GM12878 (cell line): ENCODE measurements around the gene CXCL12. TPM values are rescaled to one million over a fixed set of nuclear protein-coding genes. Genes with fewer than 3 reads are reported as not detected.

Experiments
- ATAC-seq: fragments of 200-7000 bp; cut with Tn5 transposase; 3 replicates; pipeline ENCODE4 v1.9.1; 2020; ENCODE audit warnings: mild to moderate bottlenecking, moderate library complexity
- BruUV-seq: library from RNA; stranded (reverse); fragments of 400-500 nt; replicated peaks from 2 replicates; lab custom pipeline; 2021; lab: Mats Ljungman, UMichigan
- CTCF ChIA-PET: fragments of 300-600 bp; sonication (Branson Sonifier 250); formaldehyde crosslinking; extraction: SDS; loops from one replicate; lab custom pipeline; 2021; ENCODE audit warnings: inconsistent platforms; lab: Yijun Ruan, JAX
- POLR2A ChIA-PET: fragments of 350-600 bp; formaldehyde crosslinking; extraction: SDS; loops from one replicate; lab custom pipeline; 2021; ENCODE audit warnings: inconsistent platforms; lab: Charles Lee
- RAD21 ChIA-PET: fragments of 300-600 bp; sonication (Branson Sonifier 250); formaldehyde crosslinking; loops from one replicate; lab custom pipeline; 2023; ENCODE audit warnings: antibody characterized with exemption; ENCODE audit not compliant: unreplicated experiment; lab: Charles Lee
- SMC1A ChIA-PET: fragments of 300-600 bp; sonication (Branson Sonifier 250); formaldehyde crosslinking; loops from one replicate; lab custom pipeline; 2023; ENCODE audit not compliant: unreplicated experiment, uncharacterized antibody; lab: Charles Lee
- DNase-seq: peaks from one replicate; pipeline ENCODE4 v3.0.0-alpha.2; 2011; ENCODE audit warnings: low read depth, low spot score
- FAIRE-seq: peaks from 3 replicates; lab custom pipeline; 2011; peaks lifted over from hg19 to GRCh38; lab: Jason Lieb, UNC
- H2AFZ ChIP-seq: 2 replicates; pipeline ENCODE4 v1.6.0; 2011; ENCODE audit warnings: low read depth, low read length, control low read depth; ENCODE audit not compliant: control insufficient read depth
- H3K27ac ChIP-seq: 2 replicates; pipeline ENCODE4 v1.5.1; 2011; ENCODE audit warnings: control low read depth; ENCODE audit not compliant: control insufficient read depth, insufficient read depth
- H3K27me3 ChIP-seq, 2 experiments: replicated peaks in 1 of 2; 2 replicates each; pipeline versions ENCODE4 v1.6.0 to v1.6.1; 2011; ENCODE audit warnings: low read length in 1 of 2; ENCODE audit not compliant: control insufficient read depth in 2 of 2, insufficient read depth in 2 of 2
- H3K36me3 ChIP-seq, 2 experiments: 2 replicates each; pipeline ENCODE4 v1.5.1; 2011; ENCODE audit warnings: low read length in 1 of 2; ENCODE audit not compliant: control insufficient read depth in 2 of 2, insufficient read depth in 2 of 2
- H3K4me1 ChIP-seq: 2 replicates; pipeline ENCODE4 v1.6.1; 2011; ENCODE audit warnings: mild to moderate bottlenecking, low read length, moderate library complexity, mixed read lengths; ENCODE audit not compliant: control insufficient read depth, insufficient read depth
- H3K4me2 ChIP-seq: 2 replicates; pipeline ENCODE4 v1.6.0; 2011; ENCODE audit warnings: control low read depth; ENCODE audit not compliant: control insufficient read depth, insufficient read depth
- H3K4me3 ChIP-seq: fragments of 200-600 bp; sonication (generic); 2 replicates; pipeline ENCODE4 v1.5.1; 2016
- H3K79me2 ChIP-seq: 2 replicates; pipeline ENCODE4 v1.6.0; 2011; ENCODE audit warnings: low read length; ENCODE audit not compliant: control insufficient read depth, insufficient read depth
- H3K9ac ChIP-seq: 2 replicates; pipeline ENCODE4 v1.8.0; 2011; ENCODE audit warnings: low read length, control low read depth, mixed read lengths; ENCODE audit not compliant: control insufficient read depth, insufficient read depth
- H3K9me3 ChIP-seq: replicated peaks from 3 replicates; pipeline ENCODE4 v1.5.1; 2011; ENCODE audit warnings: mild to moderate bottlenecking, low read length; ENCODE audit not compliant: control insufficient read depth, insufficient read depth
- H4K20me1 ChIP-seq: 2 replicates; pipeline ENCODE4 v1.6.0; 2011; ENCODE audit not compliant: control insufficient read depth, insufficient read depth
- BACH1 ChIP-seq: fragments of 450-650 bp; IDR thresholded peaks from 2 replicates; pipeline ENCODE4 v1.6.1; 2017; ENCODE audit warnings: mild to moderate bottlenecking, borderline replicate concordance
- CTCF ChIP-seq, 3 experiments: IDR thresholded peaks in 2 of 3; conservative IDR thresholded peaks in 1 of 3; 2 replicates each; pipeline ENCODE4 v1.5.1; 2011; ENCODE audit warnings: low read depth in 3 of 3, low read length in 3 of 3, mild to moderate bottlenecking in 3 of 3, control low read depth in 2 of 3, moderate library complexity in 2 of 3, inconsistent platforms in 1 of 3, mixed read lengths in 1 of 3; ENCODE audit not compliant: control insufficient read depth in 2 of 3, insufficient read depth in 1 of 3; ENCODE audit errors: extremely low read depth in 1 of 3
- JUND ChIP-seq: IDR thresholded peaks from 2 replicates; pipeline ENCODE4 v1.6.1; 2012; ENCODE audit warnings: low read depth, mild to moderate bottlenecking, low read length, improper control_type of control experiment, moderate library complexity
- POU2F2 ChIP-seq: IDR thresholded peaks from 3 replicates; pipeline ENCODE4 v1.6.1; 2011; ENCODE audit warnings: low read depth, mild to moderate bottlenecking, low read length, borderline replicate concordance
- REST ChIP-seq: IDR thresholded peaks from 2 replicates; pipeline ENCODE4 v1.6.1; 2012; ENCODE audit warnings: mild to moderate bottlenecking, low read depth, low read length
- ZBTB33 ChIP-seq: fragments of 450-650 bp; IDR thresholded peaks from 2 replicates; pipeline ENCODE4 v1.6.1; 2017; ENCODE audit warnings: mild to moderate bottlenecking
- ZNF207 ChIP-seq: fragments of 450-650 bp; IDR thresholded peaks from 2 replicates; pipeline ENCODE4 v1.6.1; 2014; ENCODE audit warnings: antibody characterized with exemption, mild to moderate bottlenecking, borderline replicate concordance
- WGBS: methylation state at CpG from one replicate; pipeline ENCODE4 v1.1.6; 2016; ENCODE audit warnings: low lambda C conversion rate; ENCODE audit not compliant: insufficient replicate concordance, insufficient coverage; ENCODE audit errors: missing lambda C conversion rate; 5-methylcytosine and 5-hydroxymethylcytosine counted together
- in situ Hi-C: fragments of 300-500 bp; cut with MboI; formaldehyde crosslinking; loops from 9 replicates; pipeline ENCODE4 v1.14.3; 2018; ENCODE audit warnings: mixed read lengths
- intact Hi-C: fragments of 100-400 bp; cut with micrococcal nuclease; formaldehyde crosslinking; loops from one replicate; pipeline ENCODE4 v1.14.2; 2022; ENCODE audit not compliant: unreplicated experiment
- polyA plus RNA-seq, 11 experiments: library from polyadenylated mRNA; depleted of rRNA in 4 of 11; unstranded in 6 of 11; stranded (reverse) in 5 of 11; fragments of >200 nt; fragmentation: Nextera tagmentation in 4 of 11; fragmentation: Illumina TruSeq in 1 of 11; extraction: Ambion mirVana in 4 of 11; extraction: Trizol in 1 of 11; gene quantifications; 1 replicate in 1 of 11; 2 replicates in 10 of 11; pipeline versions ENCODE4 v1.2.1 to v1.2.3, GENCODE V29; 2011 to 2016; ENCODE audit warnings: inconsistent platforms in 2 of 11, missing spikeins in 2 of 11, low read depth in 1 of 11
- total RNA-seq, 4 experiments: library from RNA; depleted of rRNA in 3 of 4; stranded (reverse); fragments of >200 nt in 3 of 4; fragmentation: Illumina TruSeq in 1 of 4; extraction: Trizol in 1 of 4; gene quantifications; 2 replicates each; pipeline versions ENCODE4 v1.2.1 to v1.2.3, GENCODE V29; 2013 to 2021

CXCL12 gene
- total and polyA plus RNA-seq, 10 of the 15 experiments (the other 5 are each of a cell fraction or from before 2014, with no cell fraction given): 0.03 to 4.5 (median 0.53) TPM

GRCh38 chr10:44370731-44371248, 14.1 kb downstream of the CXCL12 start:
- Histone ChIP-seq H3K4me1 (no peaks in the 10 kb centered on the region), H3K36me3 (no peaks in the 10 kb centered on the region), H3K4me2 (no peak overlapping the region), H3K9ac (no peak overlapping the region), H3K4me3 (no peak overlapping the region), H3K79me2 (no peaks in the 10 kb centered on the region), H3K27ac (no peak overlapping the region), H4K20me1 (no peaks in the 10 kb centered on the region), H3K27me3 (no peaks in the 10 kb centered on the region), H3K9me3 (no peaks in the 10 kb centered on the region), H2AFZ (no peak overlapping the region)
- ATAC-seq (no peak), DNase-seq (no peak), FAIRE-seq (no peak)
- ChIA-PET SMC1A (no interaction called here), POLR2A (no interaction called here), CTCF (interaction anchor here (0.9 to 1.2 kb wide), 3 partner anchors 16 to 681 kb away, joined by 4 to 6 read pairs (median 6); no protein-coding TSS in a partner anchor), RAD21 (interaction anchor here (1.6 kb wide), 1 partner anchor 15 kb away, joined by 4 read pairs; no protein-coding TSS in a partner anchor)
- intact Hi-C loops: no loop called here
- BruUV-seq: no TSS peak
- TF ChIP-seq CTCF (IDR thresholded peaks at IDR 0.05 in 2 of 3, conservative IDR thresholded peaks at IDR 0.05 in 1 of 3; ENCODE audit: control insufficient read depth in 2 of 3, extremely low read depth in 1 of 3, insufficient read depth in 1 of 3, low read depth in 3 of 3, low read length in 3 of 3) (0 out of 6 replicates have a peak, but pooled peaks of 1 of the 3 experiments have one; percentile 6), JUND (no peak), BACH1 (no peak), POU2F2 (no peak), REST (no peak), ZNF207 (no peak), ZBTB33 (no peak)
- WGBS: 49% methylated on average over 10 of the region's 10 CpGs
- in situ Hi-C loops: no loop called here
